ENCODE results near the gene ZNF580.

Gene ZNF580

GRCh38 chr19:55605637-55606470, 34.9 kb upstream of the ZNF580 start, which contains the start of gene ZNF865 (continued):
- no peak; the same call in 1 of the 2 replicates for TF ChIP-seq ZBTB48 (tag by site-specific recombination; IDR thresholded peaks at IDR 0.05)
- TF ChIP-seq ZNF341 (tag by site-specific recombination; IDR thresholded peaks at IDR 0.05; ENCODE audit: low read depth), result no peak
- TF ChIP-seq ZNF660 (tag by site-specific recombination; IDR thresholded peaks at IDR 0.05), result peak; percentile 78
- no peak for TF ChIP-seq ZNF768 (tag by site-specific recombination; IDR thresholded peaks at IDR 0.05)
- TF ChIP-seq ZNF514 (tag by site-specific recombination; IDR thresholded peaks at IDR 0.05), result no peak
- TF ChIP-seq ZNF544 (tag by site-specific recombination; IDR thresholded peaks at IDR 0.05), result no peak
- no peak for TF ChIP-seq ZNF138 (tag by site-specific recombination; IDR thresholded peaks at IDR 0.05; ENCODE audit: borderline replicate concordance)
- no peak for TF ChIP-seq ZNF830 (tag by site-specific recombination; IDR thresholded peaks at IDR 0.05; ENCODE audit: low read depth)
- no peak for TF ChIP-seq REST (tag by site-specific recombination; IDR thresholded peaks at IDR 0.05)
- no peak for TF ChIP-seq ZNF529 (tag by site-specific recombination; IDR thresholded peaks at IDR 0.05; ENCODE audit: insufficient replicate concordance)
- TF ChIP-seq ZNF132 (tag by site-specific recombination; IDR thresholded peaks at IDR 0.05; ENCODE audit: borderline replicate concordance), result no peak
- no peak for TF ChIP-seq ZNF280C (tag by site-specific recombination; IDR thresholded peaks at IDR 0.05)
- no peak for TF ChIP-seq ZNF302 (tag by site-specific recombination; IDR thresholded peaks at IDR 0.05; ENCODE audit: low read depth)

GRCh38 chr19:55606471-55606787, 34.4 kb upstream of the ZNF580 start:
- POLR2A ChIA-PET, result interaction anchor here (0.6 to 4.5 kb wide), 17 partner anchors 15 to 489 kb away, joined by 3 to 75 read pairs (median 4); partner anchors contain the start of genes ISOC2, PPP1R12C, UBE2S and ZNF579
- Histone ChIP-seq H3K9me3 (ENCODE audit: control insufficient read depth, insufficient read depth, low read depth, low read length) (no peaks in the 10 kb centered on the region), H3K4me1 (ENCODE audit: control insufficient read depth, insufficient read depth, low read length) (peaks cover 5% of the 10 kb centered on the region; the same call in 1 of the 2 replicates), H3K36me3 (ENCODE audit: control insufficient read depth in 2 of 2, insufficient read depth in 1 of 2, low read length in 2 of 2) (peaks cover 17 to 27% of the 10 kb centered on the region in 2 experiments; a peak in 2 of 3 replicates), H3K27ac (ENCODE audit: extremely low read depth, low read depth, low read length) (peak overlapping the region; percentile 88; the same call in 1 of the 2 replicates), H3K4me3 (ENCODE audit: low read depth, low read length) (peak overlapping the region; percentile 97)
- CTCF ChIA-PET, result interaction anchor here (0.5 to 3.1 kb wide), 39 partner anchors 9 to 1738 kb away, joined by 3 to 50 read pairs (median 4); partner anchors contain the start of genes ISOC2, SBK2, ZNF579 and ZNF784
- TF ChIP-seq HIC1 (tag by site-specific recombination; IDR thresholded peaks at IDR 0.05) (0 out of 2 replicates have a peak, but pooled peaks have one; percentile 1), ZNF211 (tag by site-specific recombination; IDR thresholded peaks at IDR 0.05; ENCODE audit: low read depth) (no peak), ZBTB6 (tag by site-specific recombination; IDR thresholded peaks at IDR 0.05) (no peak), ZNF366 (tag by site-specific recombination; conservative IDR thresholded peaks at IDR 0.05) (0 out of 2 replicates have a peak, but pooled peaks have one; percentile 8), ZBTB17 (tag by site-specific recombination; IDR thresholded peaks at IDR 0.05) (no peak), BCL11A (tag by site-specific recombination; IDR thresholded peaks at IDR 0.05; ENCODE audit: low read depth) (no peak), ZNF488 (tag by site-specific recombination; IDR thresholded peaks at IDR 0.05) (no peak), ZSCAN23 (tag by site-specific recombination; IDR thresholded peaks at IDR 0.05) (no peak), ZNF837 (tag by site-specific recombination; IDR thresholded peaks at IDR 0.05) (no peak), ZNF660 (tag by site-specific recombination; IDR thresholded peaks at IDR 0.05) (no peak), KLF9 (tag by site-specific recombination; IDR thresholded peaks at IDR 0.05; ENCODE audit: low read depth) (no peak), SETDB1 (IDR thresholded peaks at IDR 0.05; ENCODE audit: insufficient read length, low read length) (no peak)

Data from HEK293 (cell line).